ENCODE measurements around the gene CMTM5. TPM values are rescaled to one million over a fixed set of nuclear protein-coding genes. Genes with fewer than 3 reads are reported as not detected.

Gene CMTM5
- total and polyA plus RNA-seq, 5 donors from 2014 or later: 2.8 TPM; not detected in 4

GRCh38 chr14:23359722-23360447 is 17.0 kb upstream of the CMTM5 start:
- Mint-ChIP-seq H3K36me3 (no peaks in the 10 kb centered on the region), H3K9me3 (peaks cover 0 to 3% (median 0%) of the 10 kb centered on the region in 7 donors), H3K27ac (no peak overlapping the region), H3K27me3 (peaks cover 20% of the 10 kb centered on the region), H3K4me1 (no peaks in the 10 kb centered on the region), H3K4me3 (no peak overlapping the region)
- H3K27me3 ChIP-seq (ENCODE audit: control insufficient read depth, insufficient read depth, low read length): peaks cover 6% of the 10 kb centered on the region
- no peaks in the 10 kb centered on the region for H3K36me3 ChIP-seq (ENCODE audit: control insufficient read depth, insufficient read depth, low read length)
- no peaks in the 10 kb centered on the region for H3K9me3 ChIP-seq (ENCODE audit: control insufficient read depth in 2 of 2, low read length in 2 of 2)
- no peak overlapping the region for H3K4me3 ChIP-seq (ENCODE audit: low read depth, low read length)
- H3K27ac ChIP-seq (ENCODE audit: insufficient read depth, low read length, poor library complexity, severe bottlenecking): no peak overlapping the region
- DNase-seq (no peak), ATAC-seq (ENCODE audit: low read depth in 2 of 2) (no peak)
- no peaks in the 10 kb centered on the region for H3K4me1 ChIP-seq (ENCODE audit: control insufficient read depth, insufficient read depth, low read length, poor library complexity, severe bottlenecking)

DNA sequence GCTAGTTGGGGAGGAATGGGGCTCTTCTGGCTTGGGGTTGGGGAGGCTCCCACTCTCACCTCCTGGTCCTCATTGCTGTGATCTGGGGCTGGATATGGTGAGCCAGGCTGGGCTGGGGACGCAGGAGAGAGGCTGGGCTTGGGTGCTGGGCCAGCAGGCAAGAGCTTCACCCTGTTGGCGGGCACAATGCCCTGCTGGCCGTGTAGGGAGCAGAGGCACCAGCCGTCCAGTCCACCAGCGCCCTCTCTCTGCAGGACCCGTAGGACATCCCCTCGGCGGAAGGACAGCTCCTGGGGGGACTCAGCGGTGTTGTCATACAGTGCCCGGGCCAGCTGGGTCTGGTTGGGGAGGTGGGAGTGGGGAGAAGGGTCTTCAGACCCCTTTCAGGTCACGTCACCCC is 16.4 kb upstream of the CMTM5 start:
- Mint-ChIP-seq H3K27ac (no peak overlapping the region), H3K27me3 (peaks cover 16% of the 10 kb centered on the region), H3K9me3 (peaks cover 0 to 3% (median 0%) of the 10 kb centered on the region in 7 donors), H3K36me3 (no peaks in the 10 kb centered on the region), H3K4me1 (no peaks in the 10 kb centered on the region), H3K4me3 (no peak overlapping the region)
- H3K27ac ChIP-seq (ENCODE audit: insufficient read depth, low read length, poor library complexity, severe bottlenecking): no peak overlapping the region
- ATAC-seq (ENCODE audit: low read depth in 2 of 2): no peak
- H3K36me3 ChIP-seq (ENCODE audit: control insufficient read depth, insufficient read depth, low read length): no peaks in the 10 kb centered on the region
- no peaks in the 10 kb centered on the region for H3K4me1 ChIP-seq (ENCODE audit: control insufficient read depth, insufficient read depth, low read length, poor library complexity, severe bottlenecking)
- H3K4me3 ChIP-seq (ENCODE audit: low read depth, low read length): no peak overlapping the region
- H3K9me3 ChIP-seq (ENCODE audit: control insufficient read depth in 2 of 2, low read length in 2 of 2): no peaks in the 10 kb centered on the region
- peaks cover 3% of the 10 kb centered on the region for H3K27me3 ChIP-seq (ENCODE audit: control insufficient read depth, insufficient read depth, low read length)
- no peak for DNase-seq

DNA sequence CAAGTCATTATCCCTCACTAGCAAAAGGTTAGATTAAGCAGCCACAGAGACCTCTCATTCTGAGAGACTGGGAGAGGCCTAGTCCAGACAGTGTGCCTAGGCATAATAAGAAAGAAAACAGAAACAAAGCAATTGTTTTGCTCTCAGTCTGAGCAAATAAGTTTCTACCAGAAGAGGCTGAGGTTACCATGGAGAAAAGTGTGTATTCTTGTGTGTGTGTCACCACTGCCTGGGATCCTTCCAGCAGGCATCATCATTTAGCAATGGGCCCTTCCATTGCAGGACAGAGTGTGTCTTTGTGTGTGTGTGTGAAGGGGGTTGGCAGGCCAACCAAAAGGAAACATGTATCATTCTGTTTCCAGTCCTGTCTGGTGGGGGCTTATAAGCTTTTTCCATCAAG is 15.5 kb upstream of the CMTM5 start:
- no peaks in the 10 kb centered on the region for H3K4me1 Mint-ChIP-seq

GRCh38 chr14:23361763-23362162 is 15.1 kb upstream of the CMTM5 start:
- Mint-ChIP-seq H3K27me3 (peaks cover 12% of the 10 kb centered on the region), H3K27ac (no peak overlapping the region), H3K9me3 (peaks cover 0 to 3% (median 0%) of the 10 kb centered on the region in 7 donors), H3K36me3 (no peaks in the 10 kb centered on the region), H3K4me3 (no peak overlapping the region), H3K4me1 (peaks cover 0 to 2% (median 0%) of the 10 kb centered on the region in 4 donors)
- ATAC-seq (ENCODE audit: low read depth in 2 of 2) (no peak), DNase-seq (no peak)
- Histone ChIP-seq H3K27ac (ENCODE audit: insufficient read depth, low read length, poor library complexity, severe bottlenecking) (no peak overlapping the region), H3K9me3 (ENCODE audit: control insufficient read depth in 2 of 2, low read length in 2 of 2) (no peaks in the 10 kb centered on the region), H3K36me3 (ENCODE audit: control insufficient read depth, insufficient read depth, low read length) (no peaks in the 10 kb centered on the region), H3K4me3 (ENCODE audit: low read depth, low read length) (no peak overlapping the region), H3K4me1 (ENCODE audit: control insufficient read depth, insufficient read depth, low read length, poor library complexity, severe bottlenecking) (no peaks in the 10 kb centered on the region), H3K27me3 (ENCODE audit: control insufficient read depth, insufficient read depth, low read length) (peaks cover 3% of the 10 kb centered on the region)

More for the DNA sequence above, 15.5 kb upstream of the CMTM5 start:
- Histone ChIP-seq H3K9me3 (ENCODE audit: control insufficient read depth in 2 of 2, low read length in 2 of 2) (no peaks in the 10 kb centered on the region), H3K27ac (ENCODE audit: insufficient read depth, low read length, poor library complexity, severe bottlenecking) (no peak overlapping the region), H3K4me3 (ENCODE audit: low read depth, low read length) (no peak overlapping the region), H3K36me3 (ENCODE audit: control insufficient read depth, insufficient read depth, low read length) (no peaks in the 10 kb centered on the region), H3K27me3 (ENCODE audit: control insufficient read depth, insufficient read depth, low read length) (peaks cover 3% of the 10 kb centered on the region), H3K4me1 (ENCODE audit: control insufficient read depth, insufficient read depth, low read length, poor library complexity, severe bottlenecking) (no peaks in the 10 kb centered on the region)
- peaks cover 0 to 3% (median 0%) of the 10 kb centered on the region in 7 donors for H3K9me3 Mint-ChIP-seq
- ATAC-seq (ENCODE audit: low read depth in 2 of 2) (no peak), DNase-seq (no peak)
- no peak overlapping the region for H3K4me3 Mint-ChIP-seq
- no peaks in the 10 kb centered on the region for H3K36me3 Mint-ChIP-seq
- H3K27ac Mint-ChIP-seq: no peak overlapping the region
- peaks cover 11% of the 10 kb centered on the region for H3K27me3 Mint-ChIP-seq

DNA sequence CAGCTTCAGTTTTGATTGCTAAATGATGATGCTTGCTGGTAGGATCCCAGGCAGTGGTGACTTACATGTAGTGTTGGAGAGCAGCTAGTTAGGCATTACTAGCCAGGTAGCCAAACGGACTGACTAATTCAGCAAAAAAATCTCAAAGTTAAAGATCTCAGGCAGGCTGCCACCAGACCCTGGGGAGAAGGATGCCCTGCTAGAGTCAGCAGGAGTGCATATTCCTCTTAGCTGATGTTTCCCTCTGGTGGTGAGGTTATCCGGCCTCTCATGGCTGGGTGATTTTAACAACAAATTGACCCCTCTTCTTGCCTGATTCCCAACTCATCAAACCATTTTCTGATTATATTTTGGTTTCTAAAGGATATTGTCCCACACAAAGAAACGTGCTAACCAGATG is 14.6 kb upstream of the CMTM5 start:
- no peak overlapping the region for H3K4me3 ChIP-seq (ENCODE audit: low read depth, low read length)
- DNase-seq: no peak
- H3K36me3 ChIP-seq (ENCODE audit: control insufficient read depth, insufficient read depth, low read length): no peaks in the 10 kb centered on the region
- H3K27me3 Mint-ChIP-seq: peaks cover 16% of the 10 kb centered on the region
- ATAC-seq (ENCODE audit: low read depth in 2 of 2): no peak
- no peaks in the 10 kb centered on the region for H3K9me3 ChIP-seq (ENCODE audit: control insufficient read depth in 2 of 2, low read length in 2 of 2)
- no peaks in the 10 kb centered on the region for H3K4me1 ChIP-seq (ENCODE audit: control insufficient read depth, insufficient read depth, low read length, poor library complexity, severe bottlenecking)
- peaks cover 0 to 3% (median 0%) of the 10 kb centered on the region in 4 donors for H3K4me1 Mint-ChIP-seq
- H3K4me3 Mint-ChIP-seq: no peak overlapping the region
- H3K27ac Mint-ChIP-seq: no peak overlapping the region
- H3K27me3 ChIP-seq (ENCODE audit: control insufficient read depth, insufficient read depth, low read length): peaks cover 3% of the 10 kb centered on the region
- H3K9me3 Mint-ChIP-seq: peaks cover 0 to 3% (median 0%) of the 10 kb centered on the region in 7 donors
- H3K27ac ChIP-seq (ENCODE audit: insufficient read depth, low read length, poor library complexity, severe bottlenecking): no peak overlapping the region
- H3K36me3 Mint-ChIP-seq: no peaks in the 10 kb centered on the region

DNA sequence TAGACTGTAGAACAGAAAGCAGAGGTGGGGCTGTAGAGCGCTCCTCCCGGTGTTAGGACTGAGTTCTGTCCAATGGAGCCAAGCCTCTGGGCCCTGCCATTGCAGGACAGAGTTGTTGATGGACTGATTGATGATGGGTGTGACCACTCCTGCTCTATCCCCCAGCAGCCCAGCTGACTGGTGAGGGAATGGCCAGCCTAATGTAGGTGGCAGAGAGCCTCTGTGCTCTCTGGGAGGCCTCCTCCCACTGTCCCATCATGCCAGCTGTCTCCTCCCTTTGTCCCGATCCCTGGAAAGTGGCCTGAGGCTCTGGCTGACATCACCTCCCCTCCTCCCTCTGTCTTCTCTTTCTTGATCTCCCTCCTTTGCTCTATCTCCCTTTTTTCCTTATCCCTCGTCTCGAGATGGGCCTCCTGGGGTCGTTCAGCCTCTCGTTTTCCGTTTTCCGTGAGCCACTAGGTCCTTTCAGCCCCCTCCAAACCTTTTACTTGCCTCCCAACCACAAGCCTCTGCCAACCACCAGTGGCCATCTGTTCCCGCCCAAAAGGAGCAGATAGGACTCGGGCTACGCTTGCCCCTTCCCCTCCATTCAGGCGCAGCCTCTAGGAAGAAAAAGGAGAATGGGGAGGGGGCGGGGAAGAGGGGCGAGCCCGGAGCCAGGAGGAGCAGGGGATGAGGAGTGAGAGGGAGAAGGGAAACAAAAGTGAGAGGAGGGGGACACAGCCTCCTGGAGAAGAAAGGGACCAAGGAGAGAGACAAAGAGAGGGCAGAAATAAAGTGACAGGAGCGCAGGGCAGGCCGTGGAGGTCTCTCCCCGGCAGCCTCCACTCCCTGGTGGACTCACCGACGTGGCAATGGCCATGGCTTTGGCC is 12.4 kb upstream of the CMTM5 start:
- H3K27ac ChIP-seq (ENCODE audit: insufficient read depth, low read length, poor library complexity, severe bottlenecking): no peak overlapping the region
- peaks cover 33% of the 10 kb centered on the region for H3K27me3 Mint-ChIP-seq
- no peak for ATAC-seq (ENCODE audit: low read depth in 2 of 2)
- H3K4me3 ChIP-seq (ENCODE audit: low read depth, low read length): no peak overlapping the region
- H3K4me1 Mint-ChIP-seq: peaks cover 0 to 3% (median 0%) of the 10 kb centered on the region in 4 donors
- no peaks in the 10 kb centered on the region for H3K36me3 ChIP-seq (ENCODE audit: control insufficient read depth, insufficient read depth, low read length)
- H3K9me3 Mint-ChIP-seq: peaks cover 0 to 5% (median 0%) of the 10 kb centered on the region in 7 donors
- peaks cover 6% of the 10 kb centered on the region for H3K27me3 ChIP-seq (ENCODE audit: control insufficient read depth, insufficient read depth, low read length)
- no peak overlapping the region for H3K4me3 Mint-ChIP-seq
- H3K9me3 ChIP-seq (ENCODE audit: control insufficient read depth in 2 of 2, low read length in 2 of 2): no peaks in the 10 kb centered on the region
- peak overlapping the region in 1 of 3 donors; percentile 40 for H3K27ac Mint-ChIP-seq
- no peaks in the 10 kb centered on the region for H3K4me1 ChIP-seq (ENCODE audit: control insufficient read depth, insufficient read depth, low read length, poor library complexity, severe bottlenecking)
- no peaks in the 10 kb centered on the region for H3K36me3 Mint-ChIP-seq
- no peak for DNase-seq

DNA sequence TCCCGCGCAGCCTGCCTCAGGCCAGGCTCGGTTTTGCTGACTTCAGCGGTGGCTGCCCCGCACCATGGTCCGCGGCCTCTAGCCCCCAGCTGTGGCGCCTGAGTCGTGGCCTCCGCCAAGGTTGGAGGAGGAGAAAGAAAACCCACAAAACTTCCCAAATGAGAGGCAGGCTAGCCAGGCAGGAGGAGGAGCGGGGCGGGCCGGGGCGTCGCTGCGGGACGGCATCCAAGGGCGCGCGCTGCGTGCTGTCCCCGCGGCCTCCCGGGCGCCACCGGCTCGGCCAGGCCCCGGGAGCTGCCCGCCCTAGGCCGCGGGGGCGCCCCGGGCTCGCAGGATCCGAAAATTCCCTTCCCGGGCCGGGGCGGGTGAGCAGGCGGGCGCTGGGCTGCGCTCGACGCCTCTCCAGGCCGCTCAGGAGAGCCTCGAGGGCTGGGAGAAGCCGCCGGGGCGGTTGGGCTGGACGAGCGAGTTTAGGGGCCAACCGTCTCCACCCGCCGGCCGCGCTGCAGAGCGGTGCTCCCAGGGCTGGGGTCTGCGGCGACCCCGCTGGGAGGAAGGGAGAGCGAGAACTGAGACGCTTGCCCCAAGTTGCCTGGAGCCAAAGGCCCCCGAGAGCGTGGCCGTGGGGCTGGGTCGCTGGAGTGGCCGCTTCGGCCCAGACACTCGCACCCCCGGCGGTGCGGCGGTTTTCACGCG is 11.7 kb upstream of the CMTM5 start, which contains the start of gene EFS:
TSS of gene EFS (minus strand) at position 137 of the 696 bp plus-strand sequence. CDS start 147 bp downstream, outside the sequence.
- H3K4me3 Mint-ChIP-seq: no peak within 1 kb of the TSS
- H3K4me3 ChIP-seq (ENCODE audit: low read depth, low read length): no peak within 1 kb of the TSS
- H3K9me3 Mint-ChIP-seq: peaks cover 0 to 5% (median 0%) of the 10 kb centered on the region in 7 donors
- H3K4me1 Mint-ChIP-seq: peaks cover 0 to 3% (median 0%) of the 10 kb centered on the region in 4 donors
- H3K27ac ChIP-seq (ENCODE audit: insufficient read depth, low read length, poor library complexity, severe bottlenecking): no peak within 1 kb of the TSS
- ATAC-seq (ENCODE audit: low read depth in 2 of 2): no peak
- peak within 1 kb of the TSS in 1 of 3 donors; percentile 40 for H3K27ac Mint-ChIP-seq
- no peaks in the 10 kb centered on the region for H3K36me3 ChIP-seq (ENCODE audit: control insufficient read depth, insufficient read depth, low read length)
- no peak for DNase-seq
- no peaks in the 10 kb centered on the region for H3K4me1 ChIP-seq (ENCODE audit: control insufficient read depth, insufficient read depth, low read length, poor library complexity, severe bottlenecking)
- H3K27me3 ChIP-seq (ENCODE audit: control insufficient read depth, insufficient read depth, low read length): peaks cover 6% of the 10 kb centered on the region
- no peaks in the 10 kb centered on the region for H3K36me3 Mint-ChIP-seq
- no peaks in the 10 kb centered on the region for H3K9me3 ChIP-seq (ENCODE audit: control insufficient read depth in 2 of 2, low read length in 2 of 2)
- H3K27me3 Mint-ChIP-seq: peaks cover 33% of the 10 kb centered on the region

All from CD4-positive, CD25-positive, alpha-beta regulatory T cell (primary cell).